ENCODE measurements around the gene TSPAN4. TPM values are rescaled to one million over a fixed set of nuclear protein-coding genes. Genes with fewer than 3 reads are reported as not detected.

TSPAN4 gene
- total and polyA plus RNA-seq, 2 of the 13 experiments (the other 11 are each of a cell fraction or from before 2014, with no cell fraction given): 31.7 to 68.3 TPM

- ATAC-seq: no peak
- intact Hi-C loops (cut with micrococcal nuclease; ENCODE audit: unreplicated experiment) (no loop called here), in situ Hi-C loops (cut with HindIII; ENCODE audit: extremely low pct_ligation_motif_present, low pct_unique_long_range_greater_than_20kb) (no loop called here)
- Histone ChIP-seq H3K27ac (ENCODE audit: extremely low read length, insufficient read depth, low read length) (no peak overlapping the region), H4K20me1 (ENCODE audit: insufficient read depth, low read length) (no peaks in the 10 kb centered on the region), H3K4me2 (ENCODE audit: low read depth, low read length) (peak overlapping the region; percentile 94), H3K36me3 (replicated peaks in 1 of 2; ENCODE audit: control insufficient read depth in 1 of 2, insufficient read depth in 2 of 2, low read length in 2 of 2) (peaks cover 7 to 8% of the 10 kb centered on the region in 2 experiments; a peak in 3 of 5 replicates), H3K27me3 (ENCODE audit: control insufficient read depth in 1 of 2, insufficient read depth in 2 of 2, low read length in 2 of 2) (no peaks in the 10 kb centered on the region), H3K4me3 (replicated peaks in 1 of 3; ENCODE audit: insufficient read depth in 1 of 3, low read depth in 2 of 3, low read length in 3 of 3) (peak overlapping the region in 1 of 3 experiments; percentile 80; a peak in 1 of 6 replicates), H3K9ac (ENCODE audit: insufficient read depth, low read depth, low read length) (peak overlapping the region; percentile 79; the same call in 1 of the 2 replicates), H3K9me3 (ENCODE audit: low read length) (no peaks in the 10 kb centered on the region), H3K79me2 (ENCODE audit: insufficient read depth, low read length) (peaks cover 18% of the 10 kb centered on the region), H3K4me1 (ENCODE audit: insufficient read depth, low read length) (peaks cover 30% of the 10 kb centered on the region), H2AFZ (ENCODE audit: low read length) (no peak overlapping the region)
- ChIA-PET POLR2A (interaction anchor here (4.6 kb wide), 1 partner anchor 17 kb away, joined by 56 read pairs; the partner anchor contains the start of gene PNPLA2), CTCF (ENCODE audit: low intra/inter-chr PET ratio, low total read pairs) (no interaction called here)
- FAIRE-seq: no peak
- 97% methylated on average over 15 of the region's 28 CpGs for WGBS (ENCODE audit: low lambda C conversion rate)
- DNase-seq (ENCODE audit: low spot score): no peak
- BruUV-seq (replicated peaks): no TSS peak
- TF ChIP-seq PCBP1 (IDR thresholded peaks at IDR 0.05; ENCODE audit: borderline replicate concordance, low read depth, low read length) (no peak), ZNF138 (CRISPR knock-in tag; IDR thresholded peaks at IDR 0.05; ENCODE audit: low read depth) (no peak), ZNF556 (CRISPR knock-in tag; IDR thresholded peaks at IDR 0.05; ENCODE audit: borderline replicate concordance) (no peak), ZNF644 (CRISPR knock-in tag; IDR thresholded peaks at IDR 0.05; ENCODE audit: low read depth) (no peak), RAD51 (IDR thresholded peaks at IDR 0.05; ENCODE audit: borderline replicate concordance) (no peak), SNAPC2 (CRISPR knock-in tag; IDR thresholded peaks at IDR 0.05) (no peak), RNF2 (conservative IDR thresholded peaks at IDR 0.05; ENCODE audit: low read depth) (no peak), CHCHD3 (CRISPR knock-in tag; IDR thresholded peaks at IDR 0.05) (no peak), ZNF616 (CRISPR knock-in tag; IDR thresholded peaks at IDR 0.05; ENCODE audit: low read depth) (no peak), ZBED4 (CRISPR knock-in tag; IDR thresholded peaks at IDR 0.05; ENCODE audit: borderline replicate concordance) (no peak), ATF3 (CRISPR knock-in tag; IDR thresholded peaks at IDR 0.05) (no peak), FOXM1 (CRISPR knock-in tag; IDR thresholded peaks at IDR 0.05) (no peak)
Observed at GRCh38 chr11:802693-803466, 39.8 kb upstream of the TSPAN4 start.
